ENCODE measurements around the gene OAS3.

DNA sequence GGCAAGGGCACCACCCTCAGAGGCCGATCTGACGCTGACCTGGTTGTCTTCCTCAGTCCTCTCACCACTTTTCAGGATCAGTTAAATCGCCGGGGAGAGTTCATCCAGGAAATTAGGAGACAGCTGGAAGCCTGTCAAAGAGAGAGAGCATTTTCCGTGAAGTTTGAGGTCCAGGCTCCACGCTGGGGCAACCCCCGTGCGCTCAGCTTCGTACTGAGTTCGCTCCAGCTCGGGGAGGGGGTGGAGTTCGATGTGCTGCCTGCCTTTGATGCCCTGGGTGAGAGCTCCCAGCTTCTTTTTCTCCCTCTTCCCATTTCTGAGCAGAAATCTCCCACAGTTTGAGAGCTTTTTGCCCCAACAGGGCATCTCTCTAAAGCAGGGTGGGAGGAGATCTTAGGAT, 29.7 kb upstream of the OAS3 start:
- TF ChIP-seq, protein P1, sequence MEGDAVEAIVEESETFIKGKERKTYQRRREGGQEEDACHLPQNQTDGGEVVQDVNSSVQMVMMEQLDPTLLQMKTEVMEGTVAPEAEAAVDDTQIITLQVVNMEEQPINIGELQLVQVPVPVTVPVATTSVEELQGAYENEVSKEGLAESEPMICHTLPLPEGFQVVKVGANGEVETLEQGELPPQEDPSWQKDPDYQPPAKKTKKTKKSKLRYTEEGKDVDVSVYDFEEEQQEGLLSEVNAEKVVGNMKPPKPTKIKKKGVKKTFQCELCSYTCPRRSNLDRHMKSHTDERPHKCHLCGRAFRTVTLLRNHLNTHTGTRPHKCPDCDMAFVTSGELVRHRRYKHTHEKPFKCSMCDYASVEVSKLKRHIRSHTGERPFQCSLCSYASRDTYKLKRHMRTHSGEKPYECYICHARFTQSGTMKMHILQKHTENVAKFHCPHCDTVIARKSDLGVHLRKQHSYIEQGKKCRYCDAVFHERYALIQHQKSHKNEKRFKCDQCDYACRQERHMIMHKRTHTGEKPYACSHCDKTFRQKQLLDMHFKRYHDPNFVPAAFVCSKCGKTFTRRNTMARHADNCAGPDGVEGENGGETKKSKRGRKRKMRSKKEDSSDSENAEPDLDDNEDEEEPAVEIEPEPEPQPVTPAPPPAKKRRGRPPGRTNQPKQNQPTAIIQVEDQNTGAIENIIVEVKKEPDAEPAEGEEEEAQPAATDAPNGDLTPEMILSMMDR (conservative IDR thresholded peaks at IDR 0.05), result no peak
- no peak for TF ChIP-seq EZH2 (IDR thresholded peaks at IDR 0.05; ENCODE audit: low read depth)
